GM12878 (cell line): Measurements from ENCODE around the gene UBE2F. TPM values are rescaled to one million over a fixed set of nuclear protein-coding genes. Genes with fewer than 3 reads are reported as not detected.

Experiments
- ATAC-seq: fragments of 200-7000 bp; cut with Tn5 transposase; 3 replicates; pipeline ENCODE4 v1.9.1; 2020; ENCODE audit warnings: mild to moderate bottlenecking, moderate library complexity
- BruUV-seq: library from RNA; stranded (reverse); fragments of 400-500 nt; replicated peaks from 2 replicates; lab custom pipeline; 2021; lab: Mats Ljungman, UMichigan
- CTCF ChIA-PET: fragments of 300-600 bp; sonication (Branson Sonifier 250); formaldehyde crosslinking; extraction: SDS; loops from one replicate; lab custom pipeline; 2021; ENCODE audit warnings: inconsistent platforms; lab: Yijun Ruan, JAX
- POLR2A ChIA-PET: fragments of 350-600 bp; formaldehyde crosslinking; extraction: SDS; loops from one replicate; lab custom pipeline; 2021; ENCODE audit warnings: inconsistent platforms; lab: Charles Lee
- RAD21 ChIA-PET: fragments of 300-600 bp; sonication (Branson Sonifier 250); formaldehyde crosslinking; loops from one replicate; lab custom pipeline; 2023; ENCODE audit warnings: antibody characterized with exemption; ENCODE audit not compliant: unreplicated experiment; lab: Charles Lee
- SMC1A ChIA-PET: fragments of 300-600 bp; sonication (Branson Sonifier 250); formaldehyde crosslinking; loops from one replicate; lab custom pipeline; 2023; ENCODE audit not compliant: unreplicated experiment, uncharacterized antibody; lab: Charles Lee
- DNase-seq: peaks from one replicate; pipeline ENCODE4 v3.0.0-alpha.2; 2011; ENCODE audit warnings: low read depth, low spot score
- FAIRE-seq: peaks from 3 replicates; lab custom pipeline; 2011; peaks lifted over from hg19 to GRCh38; lab: Jason Lieb, UNC
- H2AFZ ChIP-seq: 2 replicates; pipeline ENCODE4 v1.6.0; 2011; ENCODE audit warnings: low read depth, low read length, control low read depth; ENCODE audit not compliant: control insufficient read depth
- H3K27ac ChIP-seq: 2 replicates; pipeline ENCODE4 v1.5.1; 2011; ENCODE audit warnings: control low read depth; ENCODE audit not compliant: control insufficient read depth, insufficient read depth
- H3K27me3 ChIP-seq, 2 experiments: replicated peaks in 1 of 2; 2 replicates each; pipeline versions ENCODE4 v1.6.0 to v1.6.1; 2011; ENCODE audit warnings: low read length in 1 of 2; ENCODE audit not compliant: control insufficient read depth in 2 of 2, insufficient read depth in 2 of 2
- H3K36me3 ChIP-seq, 2 experiments: 2 replicates each; pipeline ENCODE4 v1.5.1; 2011; ENCODE audit warnings: low read length in 1 of 2; ENCODE audit not compliant: control insufficient read depth in 2 of 2, insufficient read depth in 2 of 2
- H3K4me1 ChIP-seq: 2 replicates; pipeline ENCODE4 v1.6.1; 2011; ENCODE audit warnings: mild to moderate bottlenecking, low read length, moderate library complexity, mixed read lengths; ENCODE audit not compliant: control insufficient read depth, insufficient read depth
- H3K4me2 ChIP-seq: 2 replicates; pipeline ENCODE4 v1.6.0; 2011; ENCODE audit warnings: control low read depth; ENCODE audit not compliant: control insufficient read depth, insufficient read depth
- H3K4me3 ChIP-seq: fragments of 200-600 bp; sonication (generic); 2 replicates; pipeline ENCODE4 v1.5.1; 2016
- H3K79me2 ChIP-seq: 2 replicates; pipeline ENCODE4 v1.6.0; 2011; ENCODE audit warnings: low read length; ENCODE audit not compliant: control insufficient read depth, insufficient read depth
- H3K9ac ChIP-seq: 2 replicates; pipeline ENCODE4 v1.8.0; 2011; ENCODE audit warnings: low read length, control low read depth, mixed read lengths; ENCODE audit not compliant: control insufficient read depth, insufficient read depth
- H3K9me3 ChIP-seq: replicated peaks from 3 replicates; pipeline ENCODE4 v1.5.1; 2011; ENCODE audit warnings: mild to moderate bottlenecking, low read length; ENCODE audit not compliant: control insufficient read depth, insufficient read depth
- H4K20me1 ChIP-seq: 2 replicates; pipeline ENCODE4 v1.6.0; 2011; ENCODE audit not compliant: control insufficient read depth, insufficient read depth
- BHLHE40 ChIP-seq, 2 experiments: fragments of 450-650 bp in 1 of 2; IDR thresholded peaks; 2 replicates each; pipeline ENCODE4 v1.6.1; 2011 to 2017; ENCODE audit warnings: low read depth in 2 of 2, borderline replicate concordance in 1 of 2, improper control_type of control experiment in 1 of 2, low read length in 1 of 2, mild to moderate bottlenecking in 1 of 2
- MYB ChIP-seq: fragments of 150-350 bp; IDR thresholded peaks from 2 replicates; pipeline ENCODE4 v1.6.1; 2014; ENCODE audit warnings: mild to moderate bottlenecking, low read depth, low read length, borderline replicate concordance
- MYC ChIP-seq: IDR thresholded peaks from 2 replicates; pipeline ENCODE4 v1.6.1; 2011; ENCODE audit warnings: mild to moderate bottlenecking, low read length, moderate library complexity, inconsistent platforms; ENCODE audit not compliant: insufficient read depth, insufficient replicate concordance, insufficient read length, severe bottlenecking
- NR2C1 ChIP-seq: fragments of 450-650 bp; IDR thresholded peaks from 2 replicates; pipeline ENCODE4 v1.6.1; 2017; ENCODE audit warnings: antibody characterized with exemption, mild to moderate bottlenecking, moderate library complexity
- RB1 ChIP-seq: fragments of 450-650 bp; formaldehyde crosslinking; IDR thresholded peaks from 2 replicates; pipeline ENCODE4 v1.6.1; 2017; ENCODE audit warnings: mild to moderate bottlenecking, borderline replicate concordance
- SMARCA5 ChIP-seq: fragments of 450-650 bp; IDR thresholded peaks from 2 replicates; pipeline ENCODE4 v1.6.1; 2017; ENCODE audit warnings: mild to moderate bottlenecking
- SPI1 ChIP-seq: IDR thresholded peaks from 2 replicates; pipeline ENCODE4 v1.6.1; 2011; ENCODE audit warnings: low read depth, mild to moderate bottlenecking, low read length, moderate library complexity, borderline replicate concordance; ENCODE audit not compliant: insufficient read depth
- SRF ChIP-seq, 2 experiments: IDR thresholded peaks; 2 replicates each; pipeline ENCODE4 v1.6.1; 2011; ENCODE audit warnings: low read depth in 2 of 2, low read length in 2 of 2, mild to moderate bottlenecking in 1 of 2, moderate library complexity in 1 of 2
- SUPT20H ChIP-seq: IDR thresholded peaks from 2 replicates; pipeline ENCODE4 v1.6.1; 2011; ENCODE audit warnings: low read depth, mild to moderate bottlenecking, low read length, moderate library complexity, borderline replicate concordance; ENCODE audit not compliant: control insufficient read depth
- YY1 ChIP-seq: IDR thresholded peaks from 2 replicates; pipeline ENCODE4 v1.6.1; 2011; ENCODE audit warnings: low read depth, mild to moderate bottlenecking, low read length
- ZBED1 ChIP-seq: IDR thresholded peaks from 2 replicates; pipeline ENCODE4 v1.6.1; 2016; ENCODE audit warnings: borderline replicate concordance
- ZNF24 ChIP-seq: fragments of 450-650 bp; IDR thresholded peaks from 2 replicates; pipeline ENCODE4 v1.6.1; 2017; ENCODE audit warnings: antibody characterized with exemption, mild to moderate bottlenecking
- ZSCAN29 ChIP-seq: fragments of 450-650 bp; IDR thresholded peaks from 2 replicates; pipeline ENCODE4 v1.6.1; 2017; ENCODE audit warnings: mild to moderate bottlenecking, moderate library complexity
- WGBS: methylation state at CpG from one replicate; pipeline ENCODE4 v1.1.6; 2016; ENCODE audit warnings: low lambda C conversion rate; ENCODE audit not compliant: insufficient replicate concordance, insufficient coverage; ENCODE audit errors: missing lambda C conversion rate; 5-methylcytosine and 5-hydroxymethylcytosine counted together
- in situ Hi-C: fragments of 300-500 bp; cut with MboI; formaldehyde crosslinking; loops from 9 replicates; pipeline ENCODE4 v1.14.3; 2018; ENCODE audit warnings: mixed read lengths
- intact Hi-C: fragments of 100-400 bp; cut with micrococcal nuclease; formaldehyde crosslinking; loops from one replicate; pipeline ENCODE4 v1.14.2; 2022; ENCODE audit not compliant: unreplicated experiment
- polyA plus RNA-seq, 11 experiments: library from polyadenylated mRNA; depleted of rRNA in 4 of 11; unstranded in 6 of 11; stranded (reverse) in 5 of 11; fragments of >200 nt; fragmentation: Nextera tagmentation in 4 of 11; fragmentation: Illumina TruSeq in 1 of 11; extraction: Ambion mirVana in 4 of 11; extraction: Trizol in 1 of 11; gene quantifications; 1 replicate in 1 of 11; 2 replicates in 10 of 11; pipeline versions ENCODE4 v1.2.1 to v1.2.3, GENCODE V29; 2011 to 2016; ENCODE audit warnings: inconsistent platforms in 2 of 11, missing spikeins in 2 of 11, low read depth in 1 of 11
- total RNA-seq, 4 experiments: library from RNA; depleted of rRNA in 3 of 4; stranded (reverse); fragments of >200 nt in 3 of 4; fragmentation: Illumina TruSeq in 1 of 4; extraction: Trizol in 1 of 4; gene quantifications; 2 replicates each; pipeline versions ENCODE4 v1.2.1 to v1.2.3, GENCODE V29; 2013 to 2021
- TF ChIP-seq, protein P1 (sequence below): IDR thresholded peaks from 2 replicates; pipeline ENCODE4 v1.6.1; 2011; ENCODE audit warnings: borderline replicate concordance, low read depth, mild to moderate bottlenecking, moderate library complexity, low read length; ENCODE audit not compliant: insufficient read depth, poor library complexity, severe bottlenecking

UBE2F gene
- total and polyA plus RNA-seq, 10 of the 15 experiments (the other 5 are each of a cell fraction or from before 2014, with no cell fraction given), result 12.3 to 64.4 (median 31.5) TPM

- no peak for FAIRE-seq
- Histone ChIP-seq H3K4me2 (no peak overlapping the region), H2AFZ (no peak overlapping the region), H3K36me3 (peaks cover 3 to 4% of the 10 kb centered on the region in 2 experiments; a peak in 2 of 4 replicates), H3K4me1 (peaks cover 16% of the 10 kb centered on the region), H3K79me2 (peaks cover 20% of the 10 kb centered on the region), H3K27me3 (no peaks in the 10 kb centered on the region), H3K27ac (no peak overlapping the region), H3K4me3 (no peak overlapping the region), H4K20me1 (no peaks in the 10 kb centered on the region), H3K9me3 (no peaks in the 10 kb centered on the region), H3K9ac (no peak overlapping the region)
- POLR2A ChIA-PET, result no interaction called here
- DNase-seq, result no peak
- RAD21 ChIA-PET, result no interaction called here
- BruUV-seq, result no TSS peak
- SMC1A ChIA-PET, result interaction anchor here (0.6 to 1.7 kb wide), 4 partner anchors 8 to 136 kb away, joined by 4 read pairs; no protein-coding TSS in a partner anchor
- no peak for TF ChIP-seq BHLHE40 (IDR thresholded peaks at IDR 0.05; ENCODE audit: borderline replicate concordance in 1 of 2, low read depth in 2 of 2, low read length in 1 of 2)
- no peak for TF ChIP-seq ZNF24
- no peak for TF ChIP-seq SUPT20H
- TF ChIP-seq SMARCA5, result no peak
- no peak for TF ChIP-seq MYB
- TF ChIP-seq SRF (IDR thresholded peaks at IDR 0.05; ENCODE audit: low read depth in 2 of 2, low read length in 2 of 2), result no peak
- TF ChIP-seq NR2C1, result no peak
- no peak for TF ChIP-seq ZSCAN29
- TF ChIP-seq, protein P1, sequence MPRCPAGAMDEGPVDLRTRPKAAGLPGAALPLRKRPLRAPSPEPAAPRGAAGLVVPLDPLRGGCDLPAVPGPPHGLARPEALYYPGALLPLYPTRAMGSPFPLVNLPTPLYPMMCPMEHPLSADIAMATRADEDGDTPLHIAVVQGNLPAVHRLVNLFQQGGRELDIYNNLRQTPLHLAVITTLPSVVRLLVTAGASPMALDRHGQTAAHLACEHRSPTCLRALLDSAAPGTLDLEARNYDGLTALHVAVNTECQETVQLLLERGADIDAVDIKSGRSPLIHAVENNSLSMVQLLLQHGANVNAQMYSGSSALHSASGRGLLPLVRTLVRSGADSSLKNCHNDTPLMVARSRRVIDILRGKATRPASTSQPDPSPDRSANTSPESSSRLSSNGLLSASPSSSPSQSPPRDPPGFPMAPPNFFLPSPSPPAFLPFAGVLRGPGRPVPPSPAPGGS, result no peak
- no peak for TF ChIP-seq YY1
- TF ChIP-seq MYC, result no peak
- TF ChIP-seq RB1, result no peak
- TF ChIP-seq SPI1, result no peak
- TF ChIP-seq ZBED1, result no peak
- CTCF ChIA-PET, result interaction anchor here (1.0 to 1.1 kb wide), 3 partner anchors 51 to 136 kb away, joined by 3 read pairs; partner anchors contain the start of gene SCLY
- no peak for ATAC-seq
- intact Hi-C loops (no loop called here), in situ Hi-C loops (no loop called here)
- 88% methylated on average over 10 of the region's 10 CpGs for WGBS
These were observed 6.1 kb downstream of the UBE2F start for GRCh38 chr2:237972936-237973335.
